ENCODE measurements around the gene PPME1.

Gene PPME1

DNA sequence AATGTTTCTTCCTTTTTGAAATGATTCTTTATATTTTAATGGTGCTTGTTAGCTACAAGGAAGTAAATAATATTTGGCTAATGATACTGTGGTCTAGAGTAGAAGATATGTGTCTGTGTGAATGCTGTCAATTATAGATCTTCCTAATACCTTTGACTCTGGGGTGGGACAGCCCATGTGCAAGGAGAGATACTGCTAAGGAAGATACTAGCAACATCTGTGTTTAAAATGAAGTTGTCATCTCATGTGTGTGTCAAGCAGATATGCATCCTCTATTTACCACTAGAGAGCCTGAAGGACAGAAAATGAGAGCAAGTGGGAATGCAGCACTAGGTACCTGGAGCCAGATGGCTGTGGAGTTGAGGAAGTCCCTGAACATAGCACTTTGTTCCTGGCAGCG is 34.1 kb downstream of the PPME1 start:
- peaks cover 36% of the 10 kb centered on the region; the same call in 1 of the 2 replicates for H3K36me3 ChIP-seq (ENCODE audit: insufficient read depth, low read length)
- H4K20me1 ChIP-seq (ENCODE audit: insufficient read depth, low read length): no peaks in the 10 kb centered on the region
- H3K9me3 ChIP-seq (ENCODE audit: low read length): no peaks in the 10 kb centered on the region
- no peaks in the 10 kb centered on the region for H3K9me2 ChIP-seq (ENCODE audit: low read depth, low read length)
- no peak overlapping the region for H2AFZ ChIP-seq (ENCODE audit: low read length)
- H3K27ac ChIP-seq (ENCODE audit: low read depth, low read length, poor library complexity, severe bottlenecking): no peak overlapping the region
- H3K9ac ChIP-seq (ENCODE audit: low read length): no peak overlapping the region
- TF ChIP-seq CTCF (IDR thresholded peaks at IDR 0.05; ENCODE audit: low read length) (no peak), EZH2 (IDR thresholded peaks at IDR 0.05; ENCODE audit: borderline replicate concordance, low read length) (no peak)
- H3K4me3 ChIP-seq (ENCODE audit: low read depth, low read length, poor library complexity, severe bottlenecking): no peak overlapping the region
- H3F3A ChIP-seq (ENCODE audit: insufficient read depth, low read length): no peaks in the 10 kb centered on the region
- no peaks in the 10 kb centered on the region for H3K4me1 ChIP-seq (ENCODE audit: insufficient read depth, low read length, severe bottlenecking)
- no peak overlapping the region for H3K4me2 ChIP-seq (ENCODE audit: low read length)
- H3K27me3 ChIP-seq (ENCODE audit: insufficient read depth, low read length): no peaks in the 10 kb centered on the region
- H3K79me2 ChIP-seq (ENCODE audit: insufficient read depth, low read length): no peaks in the 10 kb centered on the region

DNA sequence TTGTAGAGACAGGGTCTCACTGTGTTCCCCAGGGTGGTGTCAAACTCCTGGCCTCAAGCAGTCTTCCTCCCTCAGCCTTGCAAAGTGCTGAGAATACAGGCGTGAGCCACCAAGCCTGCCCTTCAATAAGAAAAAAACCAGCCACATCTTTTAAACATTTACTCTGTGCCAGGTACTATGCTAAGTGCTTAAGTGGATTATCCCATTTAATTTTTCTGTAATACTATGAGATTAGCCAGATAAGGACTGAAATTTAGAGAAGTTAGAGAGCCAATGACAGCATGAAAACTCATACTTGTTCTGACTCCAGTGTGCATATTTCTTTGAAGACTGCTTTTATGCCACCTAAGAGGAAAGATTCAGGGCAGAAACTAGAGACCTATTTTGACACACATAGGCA is 35.7 kb downstream of the PPME1 start:
- no peaks in the 10 kb centered on the region for H3K9me2 ChIP-seq (ENCODE audit: low read depth, low read length)

GRCh38 chr11:74208507-74208906 is 37.4 kb downstream of the PPME1 start:
- peaks cover 50% of the 10 kb centered on the region for H3K36me3 ChIP-seq (ENCODE audit: insufficient read depth, low read length)
- no peak overlapping the region for H3K4me3 ChIP-seq (ENCODE audit: low read depth, low read length, poor library complexity, severe bottlenecking)
- no peaks in the 10 kb centered on the region for H4K20me1 ChIP-seq (ENCODE audit: insufficient read depth, low read length)
- H3K4me1 ChIP-seq (ENCODE audit: insufficient read depth, low read length, severe bottlenecking): no peaks in the 10 kb centered on the region
- no peaks in the 10 kb centered on the region for H3F3A ChIP-seq (ENCODE audit: insufficient read depth, low read length)
- no peak overlapping the region for H3K27ac ChIP-seq (ENCODE audit: low read depth, low read length, poor library complexity, severe bottlenecking)
- no peak overlapping the region for H2AFZ ChIP-seq (ENCODE audit: low read length)
- no peaks in the 10 kb centered on the region for H3K79me2 ChIP-seq (ENCODE audit: insufficient read depth, low read length)
- no peaks in the 10 kb centered on the region for H3K9me2 ChIP-seq (ENCODE audit: low read depth, low read length)
- H3K9ac ChIP-seq (ENCODE audit: low read length): no peak overlapping the region
- TF ChIP-seq CTCF (IDR thresholded peaks at IDR 0.05; ENCODE audit: low read length) (no peak), EZH2 (IDR thresholded peaks at IDR 0.05; ENCODE audit: borderline replicate concordance, low read length) (no peak)
- H3K4me2 ChIP-seq (ENCODE audit: low read length): no peak overlapping the region
- H3K9me3 ChIP-seq (ENCODE audit: low read length): no peaks in the 10 kb centered on the region
- H3K27me3 ChIP-seq (ENCODE audit: insufficient read depth, low read length): no peaks in the 10 kb centered on the region

More for the DNA sequence above, 35.7 kb downstream of the PPME1 start:
- Histone ChIP-seq H3K4me2 (ENCODE audit: low read length) (no peak overlapping the region), H3K36me3 (ENCODE audit: insufficient read depth, low read length) (peaks cover 42% of the 10 kb centered on the region; the same call in 1 of the 2 replicates), H4K20me1 (ENCODE audit: insufficient read depth, low read length) (no peaks in the 10 kb centered on the region), H3F3A (ENCODE audit: insufficient read depth, low read length) (no peaks in the 10 kb centered on the region), H3K79me2 (ENCODE audit: insufficient read depth, low read length) (no peaks in the 10 kb centered on the region), H3K9me3 (ENCODE audit: low read length) (no peaks in the 10 kb centered on the region), H3K4me3 (ENCODE audit: low read depth, low read length, poor library complexity, severe bottlenecking) (no peak overlapping the region), H2AFZ (ENCODE audit: low read length) (no peak overlapping the region), H3K9ac (ENCODE audit: low read length) (no peak overlapping the region), H3K4me1 (ENCODE audit: insufficient read depth, low read length, severe bottlenecking) (no peaks in the 10 kb centered on the region), H3K27me3 (ENCODE audit: insufficient read depth, low read length) (no peaks in the 10 kb centered on the region), H3K27ac (ENCODE audit: low read depth, low read length, poor library complexity, severe bottlenecking) (no peak overlapping the region)
- no peak for TF ChIP-seq EZH2 (IDR thresholded peaks at IDR 0.05; ENCODE audit: borderline replicate concordance, low read length)
- no peak for TF ChIP-seq CTCF (IDR thresholded peaks at IDR 0.05; ENCODE audit: low read length)
